Measurements from ENCODE around the gene RUNX1. TPM values are rescaled to one million over a fixed set of nuclear protein-coding genes. Genes with fewer than 3 reads are reported as not detected.

The RUNX1 gene
- total RNA-seq, 1 donor from 2014 or later: 121 TPM

GRCh38 chr21:34909492-34910292, 139.4 kb downstream of the RUNX1 start:
- no peaks in the 10 kb centered on the region for H3K9me3 Mint-ChIP-seq
- DNase-seq (ENCODE audit: low spot score): no peak
- H3K27me3 Mint-ChIP-seq (ENCODE audit: low read depth): no peaks in the 10 kb centered on the region
- H3K27ac Mint-ChIP-seq: peak overlapping the region; percentile 34
- H3K4me1 Mint-ChIP-seq (ENCODE audit: low read depth): peaks cover 65% of the 10 kb centered on the region
- H3K36me3 Mint-ChIP-seq (ENCODE audit: low read depth): peaks cover 41% of the 10 kb centered on the region
- H3K4me3 Mint-ChIP-seq (ENCODE audit: low read depth): no peak overlapping the region
- intact Hi-C loops (cut with micrococcal nuclease): no loop called here

GRCh38 chr21:34908419-34909055, 140.6 kb downstream of the RUNX1 start:
- no peak overlapping the region for H3K27ac Mint-ChIP-seq
- intact Hi-C loops (cut with micrococcal nuclease): no loop called here

GRCh38 chr21:34907461-34908418, 141.4 kb downstream of the RUNX1 start:
- H3K9me3 Mint-ChIP-seq: no peaks in the 10 kb centered on the region
- no peak for DNase-seq (ENCODE audit: low spot score)
- peaks cover 28% of the 10 kb centered on the region for H3K36me3 Mint-ChIP-seq (ENCODE audit: low read depth)
- H3K4me3 Mint-ChIP-seq (ENCODE audit: low read depth): no peak overlapping the region
- intact Hi-C loops (cut with micrococcal nuclease): no loop called here
- H3K4me1 Mint-ChIP-seq (ENCODE audit: low read depth): peaks cover 62% of the 10 kb centered on the region
- H3K27ac Mint-ChIP-seq: no peak overlapping the region
- H3K27me3 Mint-ChIP-seq (ENCODE audit: low read depth): no peaks in the 10 kb centered on the region

More at GRCh38 chr21:34908419-34909055, 140.6 kb downstream of the RUNX1 start:
- peaks cover 65% of the 10 kb centered on the region for H3K4me1 Mint-ChIP-seq (ENCODE audit: low read depth)
- H3K36me3 Mint-ChIP-seq (ENCODE audit: low read depth): peaks cover 36% of the 10 kb centered on the region
- H3K4me3 Mint-ChIP-seq (ENCODE audit: low read depth): no peak overlapping the region
- DNase-seq (ENCODE audit: low spot score): no peak
- no peaks in the 10 kb centered on the region for H3K27me3 Mint-ChIP-seq (ENCODE audit: low read depth)
- H3K9me3 Mint-ChIP-seq: no peaks in the 10 kb centered on the region

GRCh38 chr21:34906401-34906800, 142.7 kb downstream of the RUNX1 start:
- Mint-ChIP-seq H3K36me3 (ENCODE audit: low read depth) (peaks cover 23% of the 10 kb centered on the region), H3K4me3 (ENCODE audit: low read depth) (no peak overlapping the region), H3K4me1 (ENCODE audit: low read depth) (peaks cover 50% of the 10 kb centered on the region), H3K27me3 (ENCODE audit: low read depth) (no peaks in the 10 kb centered on the region), H3K9me3 (no peaks in the 10 kb centered on the region), H3K27ac (no peak overlapping the region)
- intact Hi-C loops (cut with micrococcal nuclease): no loop called here
- DNase-seq (ENCODE audit: low spot score): no peak

- Mint-ChIP-seq H3K4me1 (ENCODE audit: low read depth) (peaks cover 46% of the 10 kb centered on the region), H3K36me3 (ENCODE audit: low read depth) (peaks cover 24% of the 10 kb centered on the region), H3K4me3 (ENCODE audit: low read depth) (no peak overlapping the region), H3K9me3 (no peaks in the 10 kb centered on the region), H3K27ac (no peak overlapping the region), H3K27me3 (ENCODE audit: low read depth) (no peaks in the 10 kb centered on the region)
- no peak for DNase-seq (ENCODE audit: low spot score)
- intact Hi-C loops (cut with micrococcal nuclease): no loop called here
These were observed 143.9 kb downstream of the RUNX1 start for GRCh38 chr21:34905218-34905537.

GRCh38 chr21:34904526-34905217, 144.4 kb downstream of the RUNX1 start:
- Mint-ChIP-seq H3K9me3 (no peaks in the 10 kb centered on the region), H3K36me3 (ENCODE audit: low read depth) (peaks cover 24% of the 10 kb centered on the region), H3K4me3 (ENCODE audit: low read depth) (no peak overlapping the region), H3K4me1 (ENCODE audit: low read depth) (peaks cover 41% of the 10 kb centered on the region), H3K27ac (no peak overlapping the region), H3K27me3 (ENCODE audit: low read depth) (no peaks in the 10 kb centered on the region)
- intact Hi-C loops (cut with micrococcal nuclease): no loop called here
- no peak for DNase-seq (ENCODE audit: low spot score)

- no peak overlapping the region for H3K27ac Mint-ChIP-seq
These were observed 148.7 kb downstream of the RUNX1 start for GRCh38 chr21:34900376-34900775.

GRCh38 chr21:34899760-34900159, 149.3 kb downstream of the RUNX1 start:
- Mint-ChIP-seq H3K9me3 (no peaks in the 10 kb centered on the region), H3K27ac (no peak overlapping the region), H3K27me3 (ENCODE audit: low read depth) (no peaks in the 10 kb centered on the region), H3K4me1 (ENCODE audit: low read depth) (peaks cover 34% of the 10 kb centered on the region), H3K4me3 (ENCODE audit: low read depth) (no peak overlapping the region), H3K36me3 (ENCODE audit: low read depth) (peaks cover 53% of the 10 kb centered on the region)
- no peak for DNase-seq (ENCODE audit: low spot score)
- intact Hi-C loops (cut with micrococcal nuclease): no loop called here

More at GRCh38 chr21:34900376-34900775, 148.7 kb downstream of the RUNX1 start:
- Mint-ChIP-seq H3K4me3 (ENCODE audit: low read depth) (no peak overlapping the region), H3K9me3 (no peaks in the 10 kb centered on the region), H3K36me3 (ENCODE audit: low read depth) (peaks cover 50% of the 10 kb centered on the region), H3K4me1 (ENCODE audit: low read depth) (peaks cover 31% of the 10 kb centered on the region), H3K27me3 (ENCODE audit: low read depth) (no peaks in the 10 kb centered on the region)
- intact Hi-C loops (cut with micrococcal nuclease): no loop called here
- no peak for DNase-seq (ENCODE audit: low spot score)

GRCh38 chr21:34899302-34899701, 149.8 kb downstream of the RUNX1 start:
- intact Hi-C loops (cut with micrococcal nuclease): no loop called here
- Mint-ChIP-seq H3K27ac (no peak overlapping the region), H3K4me1 (ENCODE audit: low read depth) (peaks cover 38% of the 10 kb centered on the region), H3K9me3 (no peaks in the 10 kb centered on the region), H3K36me3 (ENCODE audit: low read depth) (peaks cover 53% of the 10 kb centered on the region), H3K27me3 (ENCODE audit: low read depth) (no peaks in the 10 kb centered on the region), H3K4me3 (ENCODE audit: low read depth) (no peak overlapping the region)
- DNase-seq (ENCODE audit: low spot score): no peak

- intact Hi-C loops (cut with micrococcal nuclease): loop anchor here (2.0 kb wide), 1 partner anchor 31 kb away; no protein-coding TSS in a partner anchor
- no peak for DNase-seq (ENCODE audit: low spot score)
These were observed 151.3 kb downstream of the RUNX1 start for GRCh38 chr21:34897828-34898227.

GRCh38 chr21:34894401-34894800, 154.7 kb downstream of the RUNX1 start:
- peaks cover 58% of the 10 kb centered on the region for H3K4me1 Mint-ChIP-seq (ENCODE audit: low read depth)
- H3K36me3 Mint-ChIP-seq (ENCODE audit: low read depth): peaks cover 38% of the 10 kb centered on the region
- no peak overlapping the region for H3K4me3 Mint-ChIP-seq (ENCODE audit: low read depth)
- no peaks in the 10 kb centered on the region for H3K9me3 Mint-ChIP-seq
- H3K27me3 Mint-ChIP-seq (ENCODE audit: low read depth): no peaks in the 10 kb centered on the region
- intact Hi-C loops (cut with micrococcal nuclease): no loop called here
- H3K27ac Mint-ChIP-seq: no peak overlapping the region
- no peak for DNase-seq (ENCODE audit: low spot score)

More at GRCh38 chr21:34897828-34898227, 151.3 kb downstream of the RUNX1 start:
- Mint-ChIP-seq H3K4me3 (ENCODE audit: low read depth) (no peak overlapping the region), H3K27me3 (ENCODE audit: low read depth) (no peaks in the 10 kb centered on the region), H3K27ac (peak overlapping the region; percentile 47), H3K9me3 (no peaks in the 10 kb centered on the region), H3K36me3 (ENCODE audit: low read depth) (peaks cover 53% of the 10 kb centered on the region), H3K4me1 (ENCODE audit: low read depth) (peaks cover 52% of the 10 kb centered on the region)

GRCh38 chr21:34892209-34892608, 156.9 kb downstream of the RUNX1 start:
- Mint-ChIP-seq H3K27me3 (ENCODE audit: low read depth) (no peaks in the 10 kb centered on the region), H3K27ac (peak overlapping the region; percentile 48), H3K4me1 (ENCODE audit: low read depth) (peaks cover 49% of the 10 kb centered on the region), H3K4me3 (ENCODE audit: low read depth) (peak overlapping the region; percentile 67), H3K9me3 (no peaks in the 10 kb centered on the region), H3K36me3 (ENCODE audit: low read depth) (peaks cover 27% of the 10 kb centered on the region)
- intact Hi-C loops (cut with micrococcal nuclease): loop anchor here (1.0 kb wide), 1 partner anchor 51 kb away; no protein-coding TSS in a partner anchor
- DNase-seq (ENCODE audit: low spot score): no peak
